Activated B cell treated with CpG ODN at 0.5 μM for 24 hours (primary cell): Measurements from ENCODE around the gene SLC12A9. TPM values are rescaled to one million over a fixed set of nuclear protein-coding genes. Genes with fewer than 3 reads are reported as not detected.

ENCODE experiments used
- ATAC-seq: fragments of 200-7000 bp; cut with Tn5 transposase; one replicate; pipeline ENCODE4 v1.10.0; 2021; ENCODE audit warnings: low read depth, mild to moderate bottlenecking, moderate library complexity
- CTCF ChIA-PET: fragments of 350-600 bp; sonication (Branson Sonifier 250); formaldehyde crosslinking; loops from one replicate; lab custom pipeline; 2021; ENCODE audit warnings: antibody characterized with exemption; lab: Charles Lee
- POLR2A ChIA-PET: fragments of 350-600 bp; sonication (Branson Sonifier 250); formaldehyde crosslinking; loops from one replicate; lab custom pipeline; 2021; ENCODE audit warnings: antibody characterized with exemption; lab: Charles Lee
- DNase-seq: peaks from one replicate; pipeline ENCODE4 v3.0.0; 2022
- H3K27ac Mint-ChIP-seq: one replicate; pipeline ENCODE4 v1.8.0; 2020; ENCODE audit warnings: mixed read lengths
- H3K27me3 Mint-ChIP-seq: one replicate; pipeline ENCODE4 v1.8.0; 2021; ENCODE audit warnings: mixed read lengths
- H3K36me3 Mint-ChIP-seq: one replicate; pipeline ENCODE4 v1.8.0; 2021; ENCODE audit warnings: low read depth, mixed read lengths
- H3K4me1 Mint-ChIP-seq: one replicate; pipeline ENCODE4 v1.8.0; 2021; ENCODE audit warnings: mixed read lengths
- H3K4me3 Mint-ChIP-seq: one replicate; pipeline ENCODE4 v1.8.0; 2020; ENCODE audit warnings: mild to moderate bottlenecking, mixed read lengths
- H3K9me3 Mint-ChIP-seq: one replicate; pipeline ENCODE4 v1.8.0; 2020; ENCODE audit warnings: mixed read lengths
- intact Hi-C: fragments of 100-400 bp; cut with micrococcal nuclease; formaldehyde crosslinking; loops from one replicate; pipeline ENCODE4 v1.15.1; 2024
- total RNA-seq: library from RNA; stranded (reverse); gene quantifications from 2 replicates; pipeline ENCODE4 v1.2.3, GENCODE V29; 2022
- TF ChIP-seq, protein P1 (sequence below): fragments of 200-600 bp; IDR thresholded peaks from one replicate; pipeline ENCODE4 v1.8.0; 2022; ENCODE audit warnings: antibody characterized with exemption, mild to moderate bottlenecking

SLC12A9 gene
- total RNA-seq, 1 donor from 2014 or later = 48.9 TPM

DNA sequence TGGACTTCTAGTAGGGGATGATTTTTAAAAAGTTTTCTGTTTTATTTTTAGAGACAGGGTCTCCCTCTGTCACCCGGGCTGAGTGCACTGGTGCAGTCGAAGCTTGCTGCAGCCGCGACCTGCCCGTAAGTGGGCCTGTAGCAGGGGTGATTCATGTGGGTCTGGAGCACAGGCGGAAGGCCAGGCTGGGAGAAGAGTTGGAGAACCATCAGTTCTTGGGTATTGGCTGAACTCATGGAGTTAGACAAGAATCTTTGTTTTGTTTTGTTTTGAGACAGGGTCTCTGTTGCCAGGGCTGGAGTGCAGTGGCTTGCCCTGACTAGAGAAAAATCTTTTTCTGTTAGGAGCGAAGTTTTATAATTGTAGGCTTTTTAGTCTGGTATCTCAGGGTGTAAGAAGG is 28.1 kb downstream of the SLC12A9 start:
- ChIA-PET CTCF (no interaction called here), POLR2A (interaction anchor here (0.5 to 0.6 kb wide), 2 partner anchors 11 to 483 kb away, joined by 4 read pairs; no protein-coding TSS in a partner anchor)
- Mint-ChIP-seq H3K4me1 (peaks cover 47% of the 10 kb centered on the region), H3K9me3 (no peaks in the 10 kb centered on the region), H3K36me3 (peaks cover 86% of the 10 kb centered on the region), H3K4me3 (no peak overlapping the region), H3K27me3 (no peaks in the 10 kb centered on the region), H3K27ac (no peak overlapping the region)
- ATAC-seq = no peak
- TF ChIP-seq, protein P1, sequence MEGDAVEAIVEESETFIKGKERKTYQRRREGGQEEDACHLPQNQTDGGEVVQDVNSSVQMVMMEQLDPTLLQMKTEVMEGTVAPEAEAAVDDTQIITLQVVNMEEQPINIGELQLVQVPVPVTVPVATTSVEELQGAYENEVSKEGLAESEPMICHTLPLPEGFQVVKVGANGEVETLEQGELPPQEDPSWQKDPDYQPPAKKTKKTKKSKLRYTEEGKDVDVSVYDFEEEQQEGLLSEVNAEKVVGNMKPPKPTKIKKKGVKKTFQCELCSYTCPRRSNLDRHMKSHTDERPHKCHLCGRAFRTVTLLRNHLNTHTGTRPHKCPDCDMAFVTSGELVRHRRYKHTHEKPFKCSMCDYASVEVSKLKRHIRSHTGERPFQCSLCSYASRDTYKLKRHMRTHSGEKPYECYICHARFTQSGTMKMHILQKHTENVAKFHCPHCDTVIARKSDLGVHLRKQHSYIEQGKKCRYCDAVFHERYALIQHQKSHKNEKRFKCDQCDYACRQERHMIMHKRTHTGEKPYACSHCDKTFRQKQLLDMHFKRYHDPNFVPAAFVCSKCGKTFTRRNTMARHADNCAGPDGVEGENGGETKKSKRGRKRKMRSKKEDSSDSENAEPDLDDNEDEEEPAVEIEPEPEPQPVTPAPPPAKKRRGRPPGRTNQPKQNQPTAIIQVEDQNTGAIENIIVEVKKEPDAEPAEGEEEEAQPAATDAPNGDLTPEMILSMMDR = no peak
- DNase-seq = no peak
- intact Hi-C loops = no loop called here

DNA sequence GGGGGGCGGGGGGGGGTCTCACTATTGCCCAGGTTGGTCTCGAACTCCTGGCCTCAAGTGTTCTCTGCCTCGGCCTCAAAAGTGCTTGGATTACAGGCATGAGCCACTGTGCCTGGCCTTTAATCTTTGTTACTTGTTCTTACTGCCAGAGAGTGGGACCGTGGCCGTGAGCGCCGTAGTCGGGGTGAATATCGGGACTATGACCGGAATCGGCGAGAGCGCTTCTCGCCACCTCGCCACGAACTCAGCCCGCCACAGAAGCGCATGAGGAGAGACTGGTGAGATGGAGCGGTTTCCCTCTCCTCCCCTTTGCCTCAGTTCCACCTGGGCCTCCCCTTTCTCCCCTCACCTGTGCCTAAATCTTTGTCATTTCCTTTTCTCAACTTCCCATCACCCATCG is 28.6 kb downstream of the SLC12A9 start:
- intact Hi-C loops = no loop called here
- Mint-ChIP-seq H3K27me3 (no peaks in the 10 kb centered on the region), H3K27ac (no peak overlapping the region), H3K4me3 (no peak overlapping the region), H3K4me1 (peaks cover 47% of the 10 kb centered on the region), H3K9me3 (no peaks in the 10 kb centered on the region), H3K36me3 (peaks cover 90% of the 10 kb centered on the region)
- CTCF ChIA-PET = no interaction called here
- POLR2A ChIA-PET = interaction anchor here (0.6 kb wide), 1 partner anchor 484 kb away, joined by 4 read pairs; no protein-coding TSS in a partner anchor
- TF ChIP-seq, protein P1 = no peak
- DNase-seq (no peak), ATAC-seq (no peak)

DNA sequence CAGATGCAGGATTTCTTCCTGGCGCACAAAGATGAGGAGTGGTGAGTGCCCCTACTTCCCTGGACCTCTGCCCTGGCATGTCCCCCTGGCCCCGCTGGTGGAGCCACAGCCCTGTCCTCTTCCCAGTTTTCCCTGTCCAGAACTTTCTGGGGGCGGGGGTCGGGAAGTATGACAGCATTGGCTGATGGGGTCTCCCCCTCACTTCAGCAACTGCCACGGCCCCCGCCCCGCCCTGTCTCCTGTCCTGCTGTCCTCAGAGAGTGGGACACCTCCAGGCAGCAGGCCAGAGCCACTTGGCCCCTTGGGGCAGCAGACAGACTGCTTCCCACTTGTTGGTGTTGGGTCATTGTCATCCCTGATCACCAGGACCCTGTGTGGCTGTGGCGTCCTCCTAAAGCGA is 29.7 kb downstream of the SLC12A9 start:
- no peak for DNase-seq
- ATAC-seq = no peak

DNA sequence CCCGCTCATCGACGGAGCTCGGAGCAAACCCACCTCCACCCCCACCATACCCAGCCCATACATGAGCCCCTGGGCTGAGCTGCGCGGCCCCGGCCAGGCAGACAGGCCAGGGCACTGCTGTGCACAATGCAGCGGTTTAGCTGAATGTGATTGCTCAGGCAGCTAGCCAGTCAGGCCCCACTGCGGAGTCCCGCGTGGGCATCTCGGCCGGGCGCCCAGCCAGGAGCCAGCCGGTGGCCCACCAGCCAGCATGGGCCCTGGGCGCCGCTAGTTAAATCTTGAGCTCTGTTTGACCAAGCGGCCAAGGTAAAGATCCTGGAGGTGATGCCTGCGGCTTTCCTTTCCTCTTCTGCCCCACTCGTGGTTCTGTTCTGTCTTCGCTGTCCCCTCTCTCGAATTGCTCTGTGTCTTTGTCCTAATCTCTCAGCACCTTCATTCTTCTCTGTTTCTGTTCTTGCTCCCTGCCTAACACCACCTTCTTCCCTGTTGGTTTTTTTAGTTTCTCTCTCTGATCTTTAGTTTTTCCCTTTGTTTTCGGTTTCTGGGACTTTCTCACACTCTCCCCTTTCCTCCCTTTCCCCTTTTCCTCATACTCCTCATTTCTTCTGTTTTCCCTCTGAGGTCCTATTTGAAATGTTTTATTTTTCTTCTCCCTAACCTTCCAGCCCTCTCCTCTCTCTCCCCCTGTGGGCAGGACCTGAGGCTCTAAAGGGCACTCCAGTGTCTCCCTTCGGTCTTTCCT is 30.4 kb downstream of the SLC12A9 start:
- no peak overlapping the region for H3K27ac Mint-ChIP-seq
- no peaks in the 10 kb centered on the region for H3K27me3 Mint-ChIP-seq
- ChIA-PET CTCF (no interaction called here), POLR2A (interaction anchor here (7.3 kb wide), 1 partner anchor 9 kb away, joined by 254 read pairs; the partner anchor contains the start of gene SRRT)
- intact Hi-C loops = no loop called here
- peaks cover 2% of the 10 kb centered on the region for H3K9me3 Mint-ChIP-seq
- H3K36me3 Mint-ChIP-seq = peaks cover 97% of the 10 kb centered on the region
- DNase-seq (no peak), ATAC-seq (no peak)
- H3K4me3 Mint-ChIP-seq = no peak overlapping the region
- peaks cover 53% of the 10 kb centered on the region for H3K4me1 Mint-ChIP-seq
- TF ChIP-seq, protein P1 = no peak

More for the DNA sequence above, 29.7 kb downstream of the SLC12A9 start:
- TF ChIP-seq, protein P1 = no peak
- intact Hi-C loops = no loop called here
- Mint-ChIP-seq H3K27ac (no peak overlapping the region), H3K9me3 (no peaks in the 10 kb centered on the region), H3K4me1 (peaks cover 47% of the 10 kb centered on the region), H3K27me3 (no peaks in the 10 kb centered on the region), H3K36me3 (peaks cover 94% of the 10 kb centered on the region), H3K4me3 (no peak overlapping the region)
- ChIA-PET CTCF (no interaction called here), POLR2A (no interaction called here)

DNA sequence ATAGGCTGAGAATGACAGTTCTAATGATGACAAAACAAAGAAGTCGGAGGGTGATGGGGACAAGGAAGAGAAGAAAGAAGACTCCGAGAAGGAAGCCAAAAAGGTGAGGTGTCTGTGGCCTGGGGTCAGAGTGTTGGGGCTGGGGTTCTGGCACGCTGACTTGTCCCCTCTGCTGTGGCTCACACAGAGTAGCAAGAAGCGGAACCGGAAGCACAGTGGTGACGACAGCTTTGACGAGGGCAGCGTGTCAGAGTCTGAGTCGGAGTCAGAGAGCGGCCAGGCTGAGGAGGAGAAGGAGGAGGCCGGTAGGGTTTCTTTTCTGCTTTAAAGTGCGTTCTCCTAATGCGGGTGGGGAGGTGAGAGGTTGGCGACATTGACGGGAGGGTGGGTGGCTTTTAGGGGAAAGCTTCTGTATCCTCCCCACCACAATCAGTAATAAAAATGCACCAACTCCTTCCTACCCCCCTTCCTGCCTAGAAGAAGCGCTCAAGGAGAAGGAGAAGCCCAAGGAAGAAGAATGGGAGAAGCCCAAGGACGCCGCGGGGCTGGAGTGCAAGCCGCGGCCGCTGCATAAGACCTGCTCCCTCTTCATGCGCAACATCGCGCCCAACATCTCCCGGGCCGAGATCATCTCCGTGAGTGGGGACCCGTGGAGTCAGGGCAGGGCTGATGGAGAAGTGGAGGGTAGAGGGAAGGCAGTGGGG is 32.4 kb downstream of the SLC12A9 start:
- DNase-seq = no peak
- no peak overlapping the region for H3K4me3 Mint-ChIP-seq
- ATAC-seq = no peak
- intact Hi-C loops = loop anchor here (5.0 kb wide), 1 partner anchor 803 kb away; the partner anchor contains the start of gene ZNF3
- H3K27me3 Mint-ChIP-seq = no peaks in the 10 kb centered on the region
- ChIA-PET POLR2A (interaction anchor here (0.6 to 7.3 kb wide), 3 partner anchors 11 to 540 kb away, joined by 3 to 254 read pairs (median 5); partner anchors contain the start of gene SRRT), CTCF (interaction anchor here (0.6 kb wide), 1 partner anchor 193 kb away, joined by 4 read pairs; no protein-coding TSS in a partner anchor)
- TF ChIP-seq, protein P1 = no peak
- H3K27ac Mint-ChIP-seq = no peak overlapping the region
- H3K36me3 Mint-ChIP-seq = peaks cover 84% of the 10 kb centered on the region
- peaks cover 48% of the 10 kb centered on the region for H3K4me1 Mint-ChIP-seq
- peaks cover 2% of the 10 kb centered on the region for H3K9me3 Mint-ChIP-seq
